MM.1S (cell line): ENCODE data around the gene NFATC1.

ENCODE experiments used
- DNase-seq: peaks from one replicate; pipeline ENCODE4 v3.0.0-alpha.2; 2015
- H2AFZ ChIP-seq: fragments of 300-600 bp; sonication (generic); 2 replicates; pipeline ENCODE4 v1.6.0; 2016; ENCODE audit warnings: antibody characterized with exemption, low read length
- H3F3A ChIP-seq: fragments of 300-600 bp; sonication (generic); 2 replicates; pipeline ENCODE4 v1.6.1; 2016; ENCODE audit warnings: mild to moderate bottlenecking, antibody characterized with exemption, low read length, moderate library complexity, mixed read lengths; ENCODE audit not compliant: insufficient read depth
- H3K27ac ChIP-seq: fragments of 300-600 bp; sonication (generic); 2 replicates; pipeline ENCODE4 v1.5.1; 2016; ENCODE audit warnings: mild to moderate bottlenecking, low read length
- H3K27me3 ChIP-seq: fragments of 300-600 bp; sonication (generic); replicated peaks from 2 replicates; pipeline ENCODE4 v1.6.0; 2016; ENCODE audit warnings: low read length; ENCODE audit not compliant: insufficient read depth
- H3K36me3 ChIP-seq: fragments of 300-600 bp; sonication (generic); replicated peaks from 2 replicates; pipeline ENCODE4 v1.6.1; 2016; ENCODE audit warnings: mild to moderate bottlenecking, low read length, mixed read lengths; ENCODE audit not compliant: insufficient read depth
- H3K4me1 ChIP-seq: fragments of 300-600 bp; sonication (generic); 2 replicates; pipeline ENCODE4 v1.6.1; 2016; ENCODE audit warnings: low read length, mixed read lengths
- H3K4me2 ChIP-seq: fragments of 300-600 bp; sonication (generic); 2 replicates; pipeline ENCODE4 v1.6.0; 2016; ENCODE audit warnings: low read depth, low read length
- H3K4me3 ChIP-seq: fragments of 300-600 bp; sonication (generic); 2 replicates; pipeline ENCODE4 v1.5.1; 2016; ENCODE audit warnings: low read length, mixed read lengths
- H3K79me2 ChIP-seq: fragments of 300-600 bp; sonication (generic); 2 replicates; pipeline ENCODE4 v1.6.1; 2016; ENCODE audit warnings: mixed run types, low read length, mixed read lengths
- H3K9ac ChIP-seq: fragments of 300-600 bp; sonication (generic); 2 replicates; pipeline ENCODE4 v1.6.1; 2016; ENCODE audit warnings: low read length, mixed read lengths
- H3K9me2 ChIP-seq: fragments of 300-600 bp; sonication (generic); replicated peaks from 2 replicates; pipeline ENCODE4 v1.6.1; 2016; ENCODE audit warnings: mild to moderate bottlenecking, low read length, mixed read lengths; ENCODE audit not compliant: insufficient read depth
- H3K9me3 ChIP-seq: fragments of 300-600 bp; sonication (generic); replicated peaks from 2 replicates; pipeline ENCODE4 v1.6.1; 2016; ENCODE audit warnings: mild to moderate bottlenecking, low read length, mixed read lengths; ENCODE audit not compliant: insufficient read depth
- H4K20me1 ChIP-seq: fragments of 300-600 bp; sonication (generic); 2 replicates; pipeline ENCODE4 v1.6.1; 2016; ENCODE audit warnings: mild to moderate bottlenecking, low read length, moderate library complexity, mixed read lengths; ENCODE audit not compliant: insufficient read depth
- CTCF ChIP-seq: fragments of 300-600 bp; sonication (generic); IDR thresholded peaks from 2 replicates; pipeline ENCODE4 v1.5.1; 2016; ENCODE audit warnings: antibody characterized with exemption, low read length, mixed read lengths
- EZH2 ChIP-seq: fragments of 300-600 bp; sonication (generic); optimal IDR thresholded peaks from 2 replicates; pipeline ENCODE3; 2017; ENCODE audit warnings: low read depth, mild to moderate bottlenecking, antibody characterized with exemption, low read length, mixed read lengths
- EZH2phosphoT487 ChIP-seq: fragments of 300-600 bp; sonication (generic); IDR thresholded peaks from 2 replicates; pipeline ENCODE4 v1.6.1; 2018; ENCODE audit warnings: antibody characterized with exemption, low read length

The NFATC1 gene

GRCh38 chr18:79393635-79394533 lies 1.8 kb upstream of the NFATC1 start:
- no peak for TF ChIP-seq EZH2
- TF ChIP-seq CTCF: no peak
- no peak for TF ChIP-seq EZH2phosphoT487
- no peak for DNase-seq
- Histone ChIP-seq H3K4me3 (peak overlapping the region; percentile 46), H3K9me2 (no peaks in the 10 kb centered on the region), H4K20me1 (no peaks in the 10 kb centered on the region), H2AFZ (peak overlapping the region; percentile 61; the same call in 1 of the 2 replicates), H3K4me1 (no peaks in the 10 kb centered on the region), H3K27me3 (peaks cover 4% of the 10 kb centered on the region; the same call in 1 of the 2 replicates), H3F3A (no peaks in the 10 kb centered on the region), H3K4me2 (peak overlapping the region; percentile 69), H3K27ac (peak overlapping the region; percentile 35; the same call in 1 of the 2 replicates), H3K9ac (peak overlapping the region; percentile 46; the same call in 1 of the 2 replicates), H3K9me3 (no peaks in the 10 kb centered on the region), H3K36me3 (no peaks in the 10 kb centered on the region), H3K79me2 (no peaks in the 10 kb centered on the region)

- no peaks in the 10 kb centered on the region for H3K79me2 ChIP-seq
- H3K9me3 ChIP-seq: no peaks in the 10 kb centered on the region
- no peaks in the 10 kb centered on the region for H3F3A ChIP-seq
- peak overlapping the region; percentile 69; the same call in 1 of the 2 replicates for H3K4me2 ChIP-seq
- H3K27ac ChIP-seq: no peak overlapping the region; the same call in 1 of the 2 replicates
- H3K4me1 ChIP-seq: no peaks in the 10 kb centered on the region
- no peaks in the 10 kb centered on the region for H3K9me2 ChIP-seq
- TF ChIP-seq EZH2 (no peak), CTCF (no peak), EZH2phosphoT487 (no peak)
- H2AFZ ChIP-seq: peak overlapping the region; percentile 53; the same call in 1 of the 2 replicates
- H4K20me1 ChIP-seq: no peaks in the 10 kb centered on the region
- no peak for DNase-seq
- peak overlapping the region; percentile 31; the same call in 1 of the 2 replicates for H3K4me3 ChIP-seq
- no peaks in the 10 kb centered on the region for H3K36me3 ChIP-seq
- peaks cover 4% of the 10 kb centered on the region; the same call in 1 of the 2 replicates for H3K27me3 ChIP-seq
- no peak overlapping the region for H3K9ac ChIP-seq
Observed at GRCh38 chr18:79394534-79395307, 1.0 kb upstream of the NFATC1 start.

GRCh38 chr18:79395308-79395640 lies 456 bp upstream of the NFATC1 start:
- H3K4me1 ChIP-seq: no peaks in the 10 kb centered on the region
- no peak for TF ChIP-seq EZH2
- TF ChIP-seq EZH2phosphoT487: no peak
- TF ChIP-seq CTCF: no peak
- no peak for DNase-seq

More at GRCh38 chr18:79395308-79395640, 456 bp upstream of the NFATC1 start:
- peaks cover 4% of the 10 kb centered on the region; the same call in 1 of the 2 replicates for H3K27me3 ChIP-seq
- no peaks in the 10 kb centered on the region for H3K36me3 ChIP-seq
- H3K9me3 ChIP-seq: no peaks in the 10 kb centered on the region
- H3K4me3 ChIP-seq: no peak overlapping the region
- H3F3A ChIP-seq: no peaks in the 10 kb centered on the region
- H3K4me2 ChIP-seq: no peak overlapping the region; the same call in 1 of the 2 replicates
- no peak overlapping the region for H2AFZ ChIP-seq
- H3K9me2 ChIP-seq: no peaks in the 10 kb centered on the region
- H3K9ac ChIP-seq: no peak overlapping the region
- no peaks in the 10 kb centered on the region for H4K20me1 ChIP-seq
- no peak overlapping the region for H3K27ac ChIP-seq
- no peaks in the 10 kb centered on the region for H3K79me2 ChIP-seq
